Measurements from ENCODE around the gene FBXO28. TPM values are rescaled to one million over a fixed set of nuclear protein-coding genes. Genes with fewer than 3 reads are reported as not detected.

FBXO28 gene
- total RNA-seq, 1 experiment from 2014 or later: 36.6 TPM

DNA sequence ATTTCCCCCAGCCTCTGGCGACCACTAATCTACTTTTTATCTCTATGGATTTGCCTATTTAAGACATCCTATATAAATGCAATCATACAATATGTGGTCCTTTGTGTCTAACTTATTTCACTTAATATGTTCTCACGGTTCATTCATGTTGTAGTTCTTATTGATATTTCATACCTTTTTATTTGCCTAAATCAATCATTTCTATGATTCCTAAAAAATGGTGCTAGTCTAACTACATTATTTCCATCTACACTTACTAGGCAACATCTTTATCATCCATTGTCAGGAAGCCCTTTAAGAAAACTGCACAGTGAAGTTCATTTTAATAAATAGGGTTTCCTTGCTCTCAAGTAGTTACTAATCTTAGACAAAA is 380 bp upstream of the FBXO28 start:
- Histone ChIP-seq H3K36me3 (ENCODE audit: control insufficient read depth, insufficient read depth, low read length) (peaks cover 7% of the 10 kb centered on the region; the same call in 1 of the 2 replicates), H3K4me3 (ENCODE audit: low read depth in 2 of 2, low read length in 2 of 2) (peak overlapping the region; percentile 73 to 98), H3K27me3 (ENCODE audit: control insufficient read depth, insufficient read depth, low read length) (no peaks in the 10 kb centered on the region; the same call in 1 of the 2 replicates), H3K4me1 (ENCODE audit: control insufficient read depth, insufficient read depth, low read length) (peaks cover 15% of the 10 kb centered on the region), H3K9me3 (ENCODE audit: control insufficient read depth, insufficient read depth, low read depth, low read length) (no peaks in the 10 kb centered on the region), H3K27ac (ENCODE audit: low read length) (peak overlapping the region; percentile 91)
- no TSS peak for BruUV-seq (replicated peaks)
- ATAC-seq (no peak), DNase-seq (ENCODE audit: low read depth, low spot score) (no peak)
- CTCF ChIA-PET: no interaction called here
- TF ChIP-seq TCF7L2 (IDR thresholded peaks at IDR 0.05; ENCODE audit: low read depth, low read length): no peak
- TF ChIP-seq POLR2AphosphoS5 (IDR thresholded peaks at IDR 0.05; ENCODE audit: low read depth, low read length): no peak
- TF ChIP-seq SIN3A (IDR thresholded peaks at IDR 0.05; ENCODE audit: borderline replicate concordance, insufficient read depth, low read depth, low read length): no peak
- TF ChIP-seq, protein P1, sequence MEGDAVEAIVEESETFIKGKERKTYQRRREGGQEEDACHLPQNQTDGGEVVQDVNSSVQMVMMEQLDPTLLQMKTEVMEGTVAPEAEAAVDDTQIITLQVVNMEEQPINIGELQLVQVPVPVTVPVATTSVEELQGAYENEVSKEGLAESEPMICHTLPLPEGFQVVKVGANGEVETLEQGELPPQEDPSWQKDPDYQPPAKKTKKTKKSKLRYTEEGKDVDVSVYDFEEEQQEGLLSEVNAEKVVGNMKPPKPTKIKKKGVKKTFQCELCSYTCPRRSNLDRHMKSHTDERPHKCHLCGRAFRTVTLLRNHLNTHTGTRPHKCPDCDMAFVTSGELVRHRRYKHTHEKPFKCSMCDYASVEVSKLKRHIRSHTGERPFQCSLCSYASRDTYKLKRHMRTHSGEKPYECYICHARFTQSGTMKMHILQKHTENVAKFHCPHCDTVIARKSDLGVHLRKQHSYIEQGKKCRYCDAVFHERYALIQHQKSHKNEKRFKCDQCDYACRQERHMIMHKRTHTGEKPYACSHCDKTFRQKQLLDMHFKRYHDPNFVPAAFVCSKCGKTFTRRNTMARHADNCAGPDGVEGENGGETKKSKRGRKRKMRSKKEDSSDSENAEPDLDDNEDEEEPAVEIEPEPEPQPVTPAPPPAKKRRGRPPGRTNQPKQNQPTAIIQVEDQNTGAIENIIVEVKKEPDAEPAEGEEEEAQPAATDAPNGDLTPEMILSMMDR (IDR thresholded peaks at IDR 0.05): no peak
- no peak for TF ChIP-seq REST (IDR thresholded peaks at IDR 0.05; ENCODE audit: insufficient read depth in 1 of 2, low read depth in 2 of 2, low read length in 1 of 2)
- in situ Hi-C loops (cut with HindIII; ENCODE audit: low pct_unique_long_range_greater_than_20kb, low sequenced_read_pairs): no loop called here
- POLR2A ChIA-PET: no interaction called here
- intact Hi-C loops (cut with micrococcal nuclease; ENCODE audit: unreplicated experiment): no loop called here

DNA sequence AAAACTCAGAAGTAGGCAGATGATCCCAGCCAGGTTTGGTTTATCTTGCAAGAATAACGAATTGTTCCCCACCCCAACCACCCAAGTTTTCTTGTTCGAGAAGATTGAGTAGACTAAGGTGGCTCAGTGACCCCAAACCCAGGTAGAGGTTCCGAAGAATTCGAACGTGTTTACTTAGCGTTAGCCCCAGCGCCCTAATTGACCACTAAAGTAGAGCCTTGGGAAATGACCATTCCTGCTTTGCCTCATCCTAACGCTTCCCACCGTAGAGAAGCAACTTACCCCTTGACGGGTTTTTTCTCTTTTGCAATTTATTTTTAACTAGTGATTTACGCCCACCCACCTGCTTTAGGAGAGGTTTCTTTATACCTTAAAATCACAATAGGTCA is 870 bp downstream of the FBXO28 start:
- TF ChIP-seq TCF7L2 (IDR thresholded peaks at IDR 0.05; ENCODE audit: low read depth, low read length) (no peak), REST (IDR thresholded peaks at IDR 0.05; ENCODE audit: insufficient read depth in 1 of 2, low read depth in 2 of 2, low read length in 1 of 2) (no peak), POLR2AphosphoS5 (IDR thresholded peaks at IDR 0.05; ENCODE audit: low read depth, low read length) (no peak), SIN3A (IDR thresholded peaks at IDR 0.05; ENCODE audit: borderline replicate concordance, insufficient read depth, low read depth, low read length) (no peak)
- TF ChIP-seq, protein P1 (IDR thresholded peaks at IDR 0.05): no peak
- no peaks in the 10 kb centered on the region; the same call in 1 of the 2 replicates for H3K27me3 ChIP-seq (ENCODE audit: control insufficient read depth, insufficient read depth, low read length)
- in situ Hi-C loops (cut with HindIII; ENCODE audit: low pct_unique_long_range_greater_than_20kb, low sequenced_read_pairs): no loop called here
- POLR2A ChIA-PET: no interaction called here
- peak overlapping the region; percentile 91 for H3K27ac ChIP-seq (ENCODE audit: low read length)
- H3K4me1 ChIP-seq (ENCODE audit: control insufficient read depth, insufficient read depth, low read length): peaks cover 15% of the 10 kb centered on the region
- no peak for ATAC-seq
- BruUV-seq (replicated peaks): no TSS peak
- H3K36me3 ChIP-seq (ENCODE audit: control insufficient read depth, insufficient read depth, low read length): peaks cover 9% of the 10 kb centered on the region
- CTCF ChIA-PET: no interaction called here
- no peaks in the 10 kb centered on the region for H3K9me3 ChIP-seq (ENCODE audit: control insufficient read depth, insufficient read depth, low read depth, low read length)
- no peak for DNase-seq (ENCODE audit: low read depth, low spot score)
- peak overlapping the region; percentile 73 to 98 for H3K4me3 ChIP-seq (ENCODE audit: low read depth in 2 of 2, low read length in 2 of 2)
- intact Hi-C loops (cut with micrococcal nuclease; ENCODE audit: unreplicated experiment): no loop called here

All from Panc1 (cell line).